Activated naive CD4-positive, alpha-beta T cell treated with anti-CD3 and anti-CD28 coated beads for 36 hours (primary cell): Measurements from ENCODE around the gene DNAJB5. TPM values are rescaled to one million over a fixed set of nuclear protein-coding genes. Genes with fewer than 3 reads are reported as not detected.

Experiments used
- CTCF ChIA-PET: fragments of 350-600 bp; sonication (Branson Sonifier 250); formaldehyde crosslinking; loops from one replicate; lab custom pipeline; 2021; ENCODE audit warnings: antibody characterized with exemption; lab: Charles Lee
- DNase-seq: peaks from one replicate; pipeline ENCODE4 v3.0.0-alpha.2; 2020
- H3K27ac Mint-ChIP-seq: one replicate; pipeline ENCODE4 v1.8.0; 2021; ENCODE audit warnings: mild to moderate bottlenecking, mixed read lengths
- H3K27me3 Mint-ChIP-seq: one replicate; pipeline ENCODE4 v1.8.0; 2021; ENCODE audit warnings: low read depth, mixed read lengths
- H3K36me3 Mint-ChIP-seq: one replicate; pipeline ENCODE4 v1.8.0; 2021; ENCODE audit warnings: low read depth, mixed read lengths
- H3K4me1 Mint-ChIP-seq: one replicate; pipeline ENCODE4 v1.8.0; 2021; ENCODE audit warnings: low read depth, mixed read lengths
- H3K4me3 Mint-ChIP-seq: one replicate; pipeline ENCODE4 v1.8.0; 2021; ENCODE audit warnings: mild to moderate bottlenecking, moderate library complexity, mixed read lengths
- H3K9me3 Mint-ChIP-seq: one replicate; pipeline ENCODE4 v1.8.0; 2021; ENCODE audit warnings: mixed read lengths
- intact Hi-C: fragments of 100-400 bp; cut with micrococcal nuclease; formaldehyde crosslinking; loops from one replicate; pipeline ENCODE4 v1.15.1; 2023
- total RNA-seq, 2 experiments: library from RNA; stranded (reverse); gene quantifications; one replicate each; pipeline ENCODE4 v1.2.3, GENCODE V29; 2021

The DNAJB5 gene
- total RNA-seq, 2 experiments from 2014 or later: 11.4 to 12.0 TPM

GRCh38 chr9:35042081-35042604 lies 52.6 kb downstream of the DNAJB5 start:
- Mint-ChIP-seq H3K36me3 (peaks cover 4% of the 10 kb centered on the region), H3K27me3 (no peaks in the 10 kb centered on the region), H3K27ac (no peak overlapping the region), H3K4me1 (no peaks in the 10 kb centered on the region), H3K4me3 (no peak overlapping the region), H3K9me3 (no peaks in the 10 kb centered on the region)
- no peak for DNase-seq
- CTCF ChIA-PET: interaction anchor here (0.6 to 1.6 kb wide), 3 partner anchors 9 to 1024 kb away, joined by 4 to 9 read pairs (median 4); no protein-coding TSS in a partner anchor
- intact Hi-C loops: no loop called here

GRCh38 chr9:35042891-35043545 lies 53.5 kb downstream of the DNAJB5 start:
- Mint-ChIP-seq H3K27ac (no peak overlapping the region), H3K36me3 (peaks cover 4% of the 10 kb centered on the region), H3K4me3 (no peak overlapping the region), H3K4me1 (no peaks in the 10 kb centered on the region), H3K27me3 (no peaks in the 10 kb centered on the region), H3K9me3 (no peaks in the 10 kb centered on the region)
- no peak for DNase-seq
- CTCF ChIA-PET: interaction anchor here (0.6 to 1.1 kb wide), 4 partner anchors 8 to 145 kb away, joined by 3 read pairs; no protein-coding TSS in a partner anchor
- intact Hi-C loops: no loop called here

- no peak for DNase-seq
- intact Hi-C loops: no loop called here
- Mint-ChIP-seq H3K4me3 (no peak overlapping the region), H3K27me3 (no peaks in the 10 kb centered on the region), H3K4me1 (no peaks in the 10 kb centered on the region), H3K9me3 (no peaks in the 10 kb centered on the region), H3K36me3 (peaks cover 11% of the 10 kb centered on the region), H3K27ac (no peak overlapping the region)
- CTCF ChIA-PET: interaction anchor here (0.6 to 1.2 kb wide), 4 partner anchors 16 to 145 kb away, joined by 3 to 4 read pairs (median 4); no protein-coding TSS in a partner anchor
These were observed 54.5 kb downstream of the DNAJB5 start for GRCh38 chr9:35044071-35044470.

Other genes starting within 250 kb of the DNAJB5 start
- not detected for gene PHF24, start 31.5 kb upstream of the DNAJB5 start, total RNA-seq
- gene VCP, start 82.9 kb downstream of the DNAJB5 start, total RNA-seq: 100 to 1,000 TPM; 218 to 226 TPM
- gene FANCG, start 90.2 kb downstream of the DNAJB5 start, total RNA-seq: 100 to 1,000 TPM; 109 to 118 TPM
- 10 to 100 TPM; 22.8 to 23.7 TPM for gene PIGO, start 106.8 kb downstream of the DNAJB5 start, total RNA-seq
- 100 to 1,000 TPM; 165 to 168 TPM for gene STOML2, start 113.4 kb downstream of the DNAJB5 start, total RNA-seq
- gene ATOSB, start 126.1 kb downstream of the DNAJB5 start, total RNA-seq: 1 to 10 TPM; 3.4 to 3.7 TPM
- gene UNC13B, start 172.3 kb downstream of the DNAJB5 start, total RNA-seq: 1 to 10 TPM; 5.4 to 6.4 TPM